NAMALWA (cell line): ENCODE measurements around the gene HSFX1.
"Not testable (repeated sequence)": the region's sequence is repeated elsewhere in the genome, so short reads cannot be mapped to it uniquely, and the experiment has no call there.

ENCODE experiments used
- DNase-seq: peaks from one replicate; pipeline ENCODE4 v3.0.0-alpha.2; 2015; ENCODE audit warnings: low spot score

HSFX1 gene, protein sequence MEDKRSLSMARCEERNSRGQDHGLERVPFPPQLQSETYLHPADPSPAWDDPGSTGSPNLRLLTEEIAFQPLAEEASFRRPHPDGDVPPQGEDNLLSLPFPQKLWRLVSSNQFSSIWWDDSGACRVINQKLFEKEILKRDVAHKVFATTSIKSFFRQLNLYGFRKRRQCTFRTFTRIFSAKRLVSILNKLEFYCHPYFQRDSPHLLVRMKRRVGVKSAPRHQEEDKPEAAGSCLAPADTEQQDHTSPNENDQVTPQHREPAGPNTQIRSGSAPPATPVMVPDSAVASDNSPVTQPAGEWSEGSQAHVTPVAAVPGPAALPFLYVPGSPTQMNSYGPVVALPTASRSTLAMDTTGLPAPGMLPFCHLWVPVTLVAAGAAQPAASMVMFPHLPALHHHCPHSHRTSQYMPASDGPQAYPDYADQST

DNA sequence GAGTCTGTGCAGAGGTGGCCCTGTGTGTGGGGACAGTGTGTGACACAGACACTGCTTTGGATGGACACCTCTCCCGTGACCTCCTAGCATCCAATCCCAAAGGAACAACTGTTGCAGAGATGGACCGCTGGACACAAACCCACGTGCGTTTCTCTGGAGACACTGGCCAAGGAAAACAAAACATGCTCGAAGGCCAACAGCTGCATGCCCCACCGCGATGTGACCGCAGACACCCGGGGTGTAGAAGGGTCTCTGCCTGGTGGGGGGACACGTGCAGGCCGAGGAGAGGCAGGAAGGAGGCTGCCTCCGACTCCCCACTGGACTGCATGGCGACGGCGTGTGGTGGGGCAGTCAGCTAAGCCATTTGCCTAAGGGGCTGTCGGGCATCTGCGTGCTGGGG lies at the start of gene HSFX1:
Gene HSFX1 (plus strand): TSS at position 301 of the 400 bp plus-strand sequence. CDS start 614 bp downstream, outside the sequence.
- not testable (repeated sequence) for DNase-seq

DNA sequence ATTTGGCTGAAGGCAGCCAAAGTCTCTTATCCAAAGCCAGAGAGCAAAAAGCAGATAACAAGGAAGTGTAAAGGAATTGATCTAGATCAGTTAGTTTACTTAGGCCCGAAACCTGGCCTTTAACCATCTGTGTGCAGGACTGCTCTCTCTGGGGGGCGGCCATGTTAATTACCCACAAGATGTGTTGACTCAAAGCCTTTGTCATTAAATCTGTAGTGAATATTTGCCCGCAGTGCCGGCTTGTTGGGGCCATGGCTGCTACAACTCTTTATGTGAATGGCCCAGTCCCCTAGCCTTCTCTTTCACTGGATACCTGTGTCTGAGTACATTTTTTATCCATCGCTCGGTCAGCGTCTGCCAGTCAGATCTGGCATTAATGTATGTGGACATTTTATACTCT lies 46.6 kb upstream of the HSFX1 start:
- not testable (repeated sequence) for DNase-seq

DNA sequence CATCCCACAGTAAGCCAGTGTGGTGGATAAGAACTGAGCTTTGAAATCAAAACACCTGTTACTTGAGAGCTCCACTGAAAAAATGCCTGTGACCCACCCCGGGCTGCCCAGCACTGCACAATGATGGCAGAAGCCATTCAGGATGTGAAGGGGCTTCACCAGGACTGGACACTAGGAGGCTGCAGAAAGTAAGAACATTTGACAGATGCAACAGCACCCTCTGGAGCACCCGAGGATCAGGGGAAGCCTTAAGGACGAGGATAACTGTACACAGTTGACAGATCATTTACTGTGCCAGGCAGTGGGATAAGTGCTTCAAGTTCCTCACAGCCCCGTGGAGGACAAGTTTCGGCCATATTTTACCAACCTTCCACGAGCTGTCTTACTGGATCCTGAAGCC lies 31.6 kb upstream of the HSFX1 start:
- not testable (repeated sequence) for DNase-seq

DNA sequence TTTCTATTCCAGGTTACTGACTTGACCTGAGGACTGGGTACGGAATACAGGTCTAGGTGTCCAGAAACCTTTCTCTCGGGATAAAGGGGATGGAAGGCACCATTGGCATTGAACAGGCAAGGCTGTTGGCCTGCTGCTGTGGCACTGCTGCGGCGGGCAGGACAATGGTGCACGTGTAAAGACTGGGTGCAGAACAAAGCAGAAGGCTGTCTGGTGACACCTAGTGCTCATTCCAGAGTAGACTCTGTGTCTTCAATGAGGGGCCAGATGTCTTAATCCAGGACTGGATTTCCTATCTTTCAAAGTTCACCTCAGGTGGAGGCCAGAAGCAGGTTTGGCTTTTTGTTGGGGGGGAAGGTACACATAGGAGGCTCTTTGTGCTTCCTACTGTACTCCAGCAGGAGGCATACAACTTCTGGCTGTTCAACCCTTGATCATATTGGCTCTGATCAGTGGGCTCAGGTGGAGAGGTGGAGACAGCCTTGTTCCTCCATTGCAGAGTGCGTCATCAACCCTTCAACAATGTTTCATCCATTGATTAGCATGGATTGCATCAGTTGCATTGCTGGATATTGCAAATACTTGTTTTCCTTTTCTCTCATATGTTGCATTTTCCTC lies 27.4 kb upstream of the HSFX1 start:
- DNase-seq = not testable (repeated sequence)

DNA sequence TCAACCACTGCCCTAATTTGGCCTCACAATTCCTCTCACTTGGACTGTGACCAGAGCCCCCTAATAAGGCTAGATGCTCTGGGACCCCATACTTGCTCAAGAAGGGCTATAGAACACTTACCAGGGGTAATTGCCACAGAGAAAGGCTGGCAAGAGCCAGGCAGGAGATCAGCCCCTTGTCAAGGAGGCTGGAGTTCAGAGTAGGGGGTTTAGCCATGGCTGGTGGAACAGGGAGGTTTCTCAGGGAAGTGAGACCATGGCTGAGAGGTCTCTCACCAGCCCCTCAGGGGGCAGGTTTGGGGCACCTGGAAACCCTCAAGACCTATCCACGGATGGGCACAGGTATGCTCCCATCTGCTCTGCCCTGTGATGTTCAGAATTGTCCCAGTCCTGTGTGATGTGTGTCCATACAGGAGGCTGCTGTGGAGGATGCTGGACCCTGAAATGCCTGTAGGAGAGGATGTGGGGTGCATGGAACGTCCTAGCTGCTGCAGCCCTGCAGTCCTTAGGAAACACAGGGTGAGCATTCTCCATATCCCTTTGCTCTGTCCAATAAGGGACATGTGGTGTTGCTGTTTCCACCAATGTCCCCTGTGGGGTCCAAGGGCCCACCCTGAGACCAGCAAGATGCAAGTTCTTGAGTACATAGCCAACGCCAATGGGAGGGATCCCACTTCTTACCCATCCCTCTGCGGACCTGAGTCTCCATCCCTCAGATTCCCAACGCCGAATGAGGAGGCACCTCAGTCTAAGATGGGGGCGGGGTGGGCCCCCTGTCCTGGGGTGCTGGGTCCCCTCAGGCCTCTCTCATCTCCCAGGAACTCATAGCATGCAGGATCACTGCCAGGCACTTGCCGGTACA lies 16.4 kb upstream of the HSFX1 start:
- DNase-seq = no peak

DNA sequence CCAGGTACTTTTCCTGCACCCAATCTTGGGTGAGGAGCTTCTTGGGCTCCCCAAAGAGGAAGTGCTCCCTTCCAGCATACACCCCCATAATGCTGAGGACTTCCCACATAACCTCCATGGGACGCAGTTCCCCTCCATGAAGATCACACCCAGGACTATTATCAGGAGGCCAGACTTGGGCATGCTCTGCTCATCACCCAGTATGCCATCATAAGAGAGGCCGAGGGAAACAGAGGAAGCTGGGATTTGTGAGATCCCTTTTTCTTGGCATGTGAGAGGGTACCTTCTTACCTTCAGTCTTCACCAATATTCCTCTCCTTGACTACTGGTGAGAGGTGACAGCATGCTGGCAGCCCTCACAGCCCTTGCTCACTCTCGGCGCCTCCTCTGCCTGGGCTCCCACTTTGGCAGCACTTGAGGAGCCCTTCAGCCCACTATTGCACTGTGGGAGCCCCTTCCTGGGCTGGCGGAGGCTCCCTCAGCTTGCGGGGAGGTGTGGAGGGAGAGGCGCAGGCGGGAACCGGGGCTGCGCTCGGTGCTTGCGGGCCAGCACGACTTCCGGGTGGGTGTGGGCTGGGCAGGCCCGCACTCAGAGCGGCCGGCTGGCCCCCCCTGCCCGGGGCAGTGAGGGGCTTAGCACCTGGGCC lies 15.7 kb upstream of the HSFX1 start:
- DNase-seq = no peak

DNA sequence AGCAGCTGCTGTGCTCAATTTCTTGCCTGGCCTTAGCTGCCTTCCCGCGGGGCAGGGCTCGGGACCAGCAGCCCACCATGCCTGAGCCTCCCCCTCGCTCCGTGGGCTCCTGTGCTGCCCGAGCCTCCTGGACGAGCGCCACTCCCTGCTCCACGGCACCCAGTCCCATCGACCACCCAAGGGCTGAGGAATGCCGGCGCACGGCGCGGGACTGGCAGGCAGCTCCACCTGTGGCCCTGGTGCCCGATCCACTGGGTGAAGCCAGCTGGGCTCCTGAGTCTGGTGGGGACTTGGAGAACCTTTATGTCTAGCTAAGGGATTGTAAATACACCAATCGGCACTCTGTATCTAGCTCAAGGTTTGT lies 15.2 kb upstream of the HSFX1 start:
- DNase-seq = not testable (repeated sequence)

DNA sequence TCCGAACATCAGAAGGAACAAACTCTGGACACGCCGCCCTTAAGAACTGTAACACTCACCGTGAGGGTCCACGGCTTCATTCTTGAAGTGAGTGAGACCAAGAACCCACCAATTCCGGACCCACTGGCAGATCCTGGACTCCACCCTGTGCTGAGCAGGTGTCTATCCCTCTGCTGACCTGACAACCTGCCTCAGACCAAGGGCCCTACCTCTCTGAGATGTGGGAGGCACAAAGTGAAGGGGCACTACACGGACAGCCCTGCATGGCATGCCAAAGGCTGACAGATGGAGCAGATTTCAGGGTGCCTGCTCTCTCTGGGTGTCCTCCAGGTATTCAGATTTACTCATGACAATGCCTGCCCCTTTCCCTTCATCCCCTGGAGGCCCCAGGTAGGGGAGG lies 14.0 kb upstream of the HSFX1 start:
- DNase-seq = no peak

DNA sequence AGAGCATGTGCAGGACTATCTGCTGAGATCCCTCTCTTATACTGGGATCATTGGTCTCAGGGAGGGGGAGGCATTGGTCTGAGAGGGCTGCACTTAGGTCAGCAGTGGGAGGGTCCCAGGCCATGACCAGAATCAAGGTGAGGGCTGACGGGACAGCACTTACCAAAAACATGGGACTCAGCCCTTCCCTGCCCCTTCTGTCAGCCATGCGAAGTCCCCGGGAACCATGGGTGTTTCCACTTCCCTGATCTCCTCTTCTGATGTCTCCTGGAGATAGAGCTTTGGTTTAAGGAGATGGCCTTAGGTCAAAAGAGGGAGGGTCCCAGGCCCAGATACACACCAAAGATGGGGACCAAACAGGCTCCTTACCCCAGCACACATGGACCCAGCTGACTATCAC lies 12.9 kb upstream of the HSFX1 start:
- no peak for DNase-seq

DNA sequence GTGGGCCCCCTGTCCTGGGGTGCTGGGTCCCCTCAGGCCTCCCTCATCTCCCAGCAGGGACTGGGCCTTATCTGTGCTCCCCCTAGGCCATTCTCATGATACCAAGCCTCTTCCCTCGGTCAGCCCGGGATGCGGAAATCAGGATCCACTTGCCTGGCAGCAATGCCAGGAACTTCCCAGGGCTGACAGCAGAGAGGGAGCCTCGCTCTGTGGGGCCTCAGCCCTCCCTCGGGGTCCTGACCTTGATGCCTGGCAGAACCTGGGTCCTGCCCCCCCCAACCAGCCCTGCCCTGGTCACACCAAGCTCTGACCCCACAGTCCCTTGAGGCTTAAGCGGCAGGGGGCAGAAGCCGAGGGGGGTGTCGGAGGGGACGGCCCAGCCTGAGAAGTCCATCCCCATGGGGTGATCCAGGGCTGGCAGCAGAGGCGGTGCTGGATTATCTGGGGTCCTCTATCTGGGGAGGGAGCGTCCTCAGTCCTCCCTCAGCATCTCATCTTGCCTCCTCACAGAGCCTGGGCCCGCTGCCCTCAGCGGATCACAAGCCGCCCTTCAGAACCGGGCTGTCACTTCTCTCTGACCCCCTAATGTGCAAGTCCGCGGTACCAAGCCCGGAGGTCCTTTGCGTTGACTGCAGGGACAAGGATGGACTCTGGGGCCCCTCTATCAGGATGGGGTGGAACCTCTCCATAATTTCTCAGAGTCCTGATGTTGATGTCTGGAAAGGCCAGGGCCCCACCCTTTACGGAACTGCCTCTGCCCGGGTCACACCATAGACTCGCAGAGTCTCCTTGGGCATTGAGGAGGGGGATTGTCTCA lies 11.8 kb upstream of the HSFX1 start:
- not testable (repeated sequence) for DNase-seq

DNA sequence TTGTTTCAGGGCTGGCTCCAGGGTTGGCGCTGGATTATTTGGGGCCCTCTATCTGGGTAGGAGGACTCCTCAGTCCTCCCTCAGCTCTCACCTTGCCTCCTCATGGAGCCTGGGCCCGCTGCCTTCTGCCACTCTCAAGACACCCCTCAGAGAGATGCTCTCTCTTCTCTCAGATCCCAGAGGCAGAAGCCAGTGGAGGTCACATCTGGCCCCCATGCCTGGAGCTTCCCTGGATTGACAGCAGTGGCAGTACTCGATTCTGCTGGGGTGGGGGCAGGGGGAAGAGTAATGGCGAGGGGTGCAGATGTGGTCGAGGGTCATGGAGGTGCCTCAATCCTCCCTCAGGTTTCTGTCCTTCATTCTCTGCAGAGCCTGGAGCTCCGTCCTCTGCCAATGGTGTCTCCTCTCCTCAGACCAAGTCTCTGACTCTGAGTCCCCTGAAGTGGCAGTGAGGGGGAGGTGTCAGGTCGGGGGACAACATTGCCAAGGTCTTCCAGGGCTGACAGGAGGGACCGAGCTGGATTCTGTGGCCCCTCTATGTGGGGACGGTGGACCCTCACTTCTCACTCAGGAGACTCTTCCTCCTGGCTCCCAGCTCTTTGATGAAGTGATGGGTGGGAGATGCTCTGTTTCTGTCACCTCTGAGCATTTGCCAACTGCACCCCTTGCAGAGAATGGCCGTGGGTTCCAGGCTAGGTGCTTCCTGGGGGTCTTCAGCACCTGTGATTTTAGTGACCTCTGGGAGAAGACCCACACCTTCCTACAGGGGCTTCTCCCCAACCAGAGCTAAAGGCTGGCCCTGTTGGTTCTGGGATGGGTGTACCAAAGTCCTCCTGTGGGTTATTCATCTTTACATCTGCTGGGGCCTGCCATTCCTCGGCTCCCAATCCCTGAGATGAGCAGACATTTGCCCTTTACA lies 10.9 kb upstream of the HSFX1 start:
- DNase-seq = no peak

DNA sequence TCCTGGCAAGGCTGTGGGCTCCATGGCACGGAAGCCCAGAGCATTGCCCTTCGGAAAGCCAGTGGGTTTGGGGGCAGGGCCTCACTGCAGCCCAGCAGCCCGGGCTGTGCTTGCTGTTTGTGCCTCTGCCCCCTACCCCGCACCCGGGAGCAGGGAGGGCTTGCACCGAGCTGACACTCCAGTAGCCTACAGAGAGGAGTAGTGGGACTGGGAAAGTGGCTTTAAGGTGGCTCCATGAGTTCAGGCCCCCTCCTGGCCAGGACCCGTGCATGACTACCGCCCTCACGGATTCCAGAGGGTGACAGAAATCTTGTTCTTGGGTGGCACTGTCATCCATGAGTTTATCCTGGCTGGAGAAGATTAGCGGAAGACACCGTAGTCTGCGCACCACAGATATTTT lies 3.5 kb upstream of the HSFX1 start:
- not testable (repeated sequence) for DNase-seq

DNA sequence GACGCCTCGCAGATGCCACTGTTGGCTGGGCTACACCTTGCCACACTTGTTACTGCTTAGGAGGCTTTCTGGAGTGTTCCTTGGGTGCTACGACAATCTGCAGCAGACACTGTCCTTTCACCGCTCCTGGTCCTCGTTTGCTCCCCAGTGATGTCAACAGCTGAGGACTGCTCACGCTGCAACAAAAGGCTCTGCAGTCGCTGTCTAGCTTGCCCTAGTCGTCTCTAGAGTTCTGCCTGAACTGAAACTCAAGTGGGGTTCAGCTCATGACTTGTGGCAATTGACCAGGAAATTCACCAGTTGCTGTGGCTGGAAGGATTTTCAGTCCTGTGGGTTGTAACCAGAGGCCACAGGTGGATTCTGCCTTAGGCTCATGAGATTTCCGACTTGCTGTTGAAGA lies 842 bp upstream of the HSFX1 start:
- not testable (repeated sequence) for DNase-seq

DNA sequence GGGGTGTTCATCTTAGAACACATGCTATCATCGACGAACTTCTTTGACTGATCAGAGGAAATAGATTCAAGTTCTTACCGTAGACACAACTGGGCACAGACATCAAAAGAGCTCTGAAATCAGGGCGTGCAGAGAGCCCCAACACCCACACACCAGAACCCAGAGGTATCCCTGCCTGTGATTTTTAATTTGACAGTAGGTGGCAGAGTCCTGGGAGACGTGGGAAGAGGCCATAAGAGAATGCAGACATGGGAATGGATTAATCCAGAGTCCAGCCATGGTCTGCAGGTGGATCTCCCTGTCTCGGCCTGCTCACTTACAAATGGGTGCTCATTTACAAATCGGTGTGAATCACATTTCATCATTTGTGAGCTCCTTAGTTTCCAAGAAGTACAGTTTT lies 4.1 kb downstream of the HSFX1 start:
- not testable (repeated sequence) for DNase-seq

DNA sequence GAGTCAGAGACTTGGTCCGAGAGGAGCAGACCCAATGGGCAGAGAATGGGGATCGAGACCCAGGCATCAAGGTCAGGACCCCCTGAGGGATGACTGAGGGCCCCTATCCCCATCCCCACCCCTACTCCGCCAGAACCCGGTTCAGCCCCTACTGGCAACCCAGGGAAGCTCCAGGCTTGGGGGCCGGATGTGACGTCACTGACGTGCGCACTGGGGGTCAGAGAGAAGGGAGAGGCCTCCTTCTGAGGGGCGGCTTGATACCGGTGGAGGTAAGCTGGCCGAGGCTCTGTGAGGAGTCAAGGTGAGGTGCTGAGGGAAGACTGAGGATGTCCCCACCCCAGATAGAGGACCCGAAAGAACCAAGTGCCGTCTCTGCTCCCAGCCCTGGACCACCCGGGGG lies 7.9 kb downstream of the HSFX1 start, which contains the start of gene MAGEA9:
Gene MAGEA9 (plus strand): TSS at position 204 of the 400 bp plus-strand sequence. CDS start 4,281 bp downstream, outside the sequence.
- DNase-seq = not testable (repeated sequence)

DNA sequence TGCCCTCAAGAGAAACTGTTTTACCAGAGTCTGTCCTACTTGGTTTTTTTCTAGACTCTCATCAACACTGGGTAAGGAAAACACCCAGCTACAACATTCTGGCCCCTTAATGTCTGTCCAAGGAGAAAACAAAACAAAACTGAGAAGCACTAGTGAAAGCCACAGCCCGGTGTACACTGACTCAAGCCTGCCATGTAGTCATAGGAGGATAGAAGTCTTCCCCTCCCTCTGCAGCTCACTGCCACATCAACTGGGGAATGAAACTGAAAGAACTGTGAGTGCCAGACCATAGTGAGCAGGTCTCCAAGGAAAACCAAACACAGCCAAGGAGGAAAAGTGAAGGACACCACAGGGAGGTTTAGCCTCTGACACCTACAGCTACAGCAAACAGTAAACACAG lies 21.7 kb downstream of the HSFX1 start:
- not testable (repeated sequence) for DNase-seq

DNA sequence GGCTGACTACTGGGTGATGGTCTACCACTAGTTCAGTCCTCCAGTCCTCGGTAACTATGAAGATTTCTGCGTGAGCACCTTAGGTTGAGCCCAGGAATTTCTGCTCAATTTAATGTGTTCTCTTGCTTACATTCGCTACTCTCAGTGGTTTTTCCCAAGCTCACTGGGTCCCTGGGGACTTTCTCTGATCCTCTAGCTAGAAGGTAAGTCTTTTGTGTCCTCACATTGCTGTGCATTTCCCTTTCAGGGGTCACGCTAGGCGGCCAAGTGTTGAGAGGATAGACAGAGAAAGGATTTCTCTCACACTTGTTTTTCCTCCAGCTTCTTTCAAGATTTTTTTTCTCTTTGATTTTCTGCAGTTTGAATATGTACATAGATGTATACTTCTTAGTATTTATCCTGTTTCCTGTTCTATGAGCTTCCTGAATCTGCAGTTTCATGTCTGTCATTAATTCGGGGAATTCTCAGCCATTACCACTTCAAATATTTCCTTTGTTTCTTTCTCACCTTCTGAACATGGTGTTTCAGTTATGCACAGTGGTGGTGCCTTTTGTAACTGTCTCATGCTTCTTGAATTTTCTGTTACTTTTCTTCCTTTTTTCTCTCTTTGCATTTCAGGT lies 25.3 kb downstream of the HSFX1 start:
- DNase-seq = peak; percentile 20

DNA sequence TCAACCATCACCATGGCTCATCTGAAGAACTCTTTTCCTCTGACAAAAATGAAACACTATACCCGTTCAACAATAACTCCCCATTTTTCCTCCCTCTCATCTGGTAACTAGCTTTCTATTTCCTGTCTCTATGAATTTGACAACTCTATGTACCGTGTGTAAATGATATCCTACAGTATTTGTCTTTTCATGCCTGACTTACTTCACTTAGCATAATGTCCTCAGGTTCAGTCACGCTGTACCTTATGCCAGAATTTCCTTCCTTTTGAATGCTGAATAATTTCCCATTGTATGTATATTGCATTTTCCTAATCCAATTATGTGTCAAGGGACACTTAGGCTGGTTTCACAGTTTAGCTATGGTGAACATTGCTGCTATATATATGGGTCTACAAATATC lies 26.1 kb downstream of the HSFX1 start:
- DNase-seq = no peak

DNA sequence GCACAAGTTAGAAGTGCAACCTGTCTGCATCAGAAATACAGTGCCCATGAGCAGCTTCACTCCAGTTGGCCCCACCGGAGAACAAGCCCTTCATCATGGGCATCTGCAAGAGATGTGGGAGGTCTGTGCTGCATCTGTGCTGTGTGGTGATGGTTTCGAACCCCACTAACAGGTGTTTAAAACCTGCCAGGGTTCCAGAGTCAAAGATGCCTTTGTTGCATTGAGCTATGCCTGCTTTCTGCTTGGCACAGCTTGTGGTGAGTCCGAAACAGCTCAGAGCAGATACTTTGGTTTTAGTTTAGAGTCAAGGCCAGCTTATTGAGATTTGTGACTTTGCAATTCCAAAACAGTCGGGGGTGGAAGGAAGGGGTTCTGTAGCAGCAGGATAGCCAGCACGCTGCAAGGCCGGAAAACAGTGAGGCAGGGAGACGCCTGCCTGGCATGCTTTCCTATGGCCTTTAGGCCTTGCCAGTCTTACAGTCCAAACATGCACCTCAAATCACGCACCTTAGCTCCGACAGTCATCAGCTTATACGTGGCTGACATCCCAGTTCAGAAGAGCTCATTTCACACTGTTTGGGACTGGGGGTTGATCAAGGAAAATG lies 29.7 kb downstream of the HSFX1 start:
- DNase-seq = no peak
